NCI-H1930 (cell line): Measurements from ENCODE around the gene C10orf143.

Experiments
- DNase-seq, 2 experiments: peaks; one replicate each; lab custom pipeline; 2025; lab: John Stamatoyannopoulos, UW

C10orf143 gene

GRCh38 chr10:130014263-130015074 is 96.2 kb downstream of the C10orf143 start:
- no peak for DNase-seq
